HG03439 (cell line): ENCODE data around the gene KLHL15.
"Not testable (repeated sequence)": the region's sequence is repeated elsewhere in the genome, so short reads cannot be mapped to it uniquely, and the experiment has no call there.

Experiments used
- ATAC-seq: cut with Tn5 transposase; IDR thresholded peaks from one replicate; pipeline ENCODE4 v1.9.1; 2021; ENCODE audit warnings: mild to moderate bottlenecking, moderate library complexity; ENCODE audit not compliant: unreplicated experiment

KLHL15 gene

DNA sequence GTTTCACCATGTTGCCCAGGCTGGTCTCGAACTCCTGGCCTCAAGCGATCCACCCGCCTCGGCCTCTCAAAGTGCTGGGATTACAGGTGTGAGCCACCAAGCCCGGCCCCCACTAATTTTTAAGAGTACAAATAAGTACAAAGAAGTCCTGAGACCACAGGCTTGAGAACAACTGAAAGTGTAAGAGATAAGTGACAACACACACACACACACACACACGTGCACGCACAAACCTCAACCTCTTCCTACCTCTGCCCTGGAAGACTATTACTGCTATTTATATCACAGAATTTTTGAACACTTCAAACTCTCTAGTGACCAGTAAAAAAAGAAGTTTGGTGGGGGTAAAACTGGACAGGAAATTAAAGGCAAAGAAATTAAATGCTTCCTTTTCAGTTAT lies 7.5 kb downstream of the KLHL15 start:
- no peak for ATAC-seq

DNA sequence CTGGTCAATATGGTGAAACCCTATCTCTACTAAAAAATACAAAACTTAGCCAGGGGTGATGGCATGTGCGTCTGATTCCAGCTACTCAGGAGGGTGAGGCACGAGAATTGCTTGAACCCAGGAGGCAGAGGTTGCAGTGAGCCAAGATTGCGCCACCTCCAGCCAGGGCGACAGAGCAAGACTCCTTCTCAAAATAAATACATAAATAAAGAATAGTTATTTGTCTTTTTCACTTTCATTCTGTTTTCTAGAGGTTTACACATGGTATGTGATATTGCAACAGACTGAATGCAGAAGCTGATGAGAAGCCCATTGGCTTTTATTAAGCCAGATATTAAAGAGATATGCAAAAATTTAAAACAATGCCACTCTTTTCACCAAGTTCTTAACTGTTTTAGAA lies 8.2 kb downstream of the KLHL15 start:
- no peak for ATAC-seq

DNA sequence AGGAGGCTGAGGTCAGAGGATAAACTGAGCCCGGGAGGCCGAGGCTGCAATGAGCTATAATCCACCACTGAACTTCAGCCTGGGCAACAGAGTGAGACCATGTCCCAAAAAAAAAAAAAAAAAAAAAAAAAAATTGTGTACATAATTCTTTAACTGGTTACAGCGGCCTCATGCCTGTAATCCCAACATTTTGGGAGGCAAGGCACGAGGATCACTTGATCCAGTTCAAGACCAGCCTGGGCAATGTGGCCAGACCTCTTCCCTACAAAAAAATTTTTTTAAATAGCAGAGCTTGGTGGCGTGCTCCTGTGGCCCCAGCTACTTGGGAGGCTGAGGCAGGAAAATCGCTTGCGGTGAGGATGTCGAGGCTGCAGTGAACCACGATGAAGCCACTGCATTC lies 9.3 kb downstream of the KLHL15 start:
- ATAC-seq, result no peak

DNA sequence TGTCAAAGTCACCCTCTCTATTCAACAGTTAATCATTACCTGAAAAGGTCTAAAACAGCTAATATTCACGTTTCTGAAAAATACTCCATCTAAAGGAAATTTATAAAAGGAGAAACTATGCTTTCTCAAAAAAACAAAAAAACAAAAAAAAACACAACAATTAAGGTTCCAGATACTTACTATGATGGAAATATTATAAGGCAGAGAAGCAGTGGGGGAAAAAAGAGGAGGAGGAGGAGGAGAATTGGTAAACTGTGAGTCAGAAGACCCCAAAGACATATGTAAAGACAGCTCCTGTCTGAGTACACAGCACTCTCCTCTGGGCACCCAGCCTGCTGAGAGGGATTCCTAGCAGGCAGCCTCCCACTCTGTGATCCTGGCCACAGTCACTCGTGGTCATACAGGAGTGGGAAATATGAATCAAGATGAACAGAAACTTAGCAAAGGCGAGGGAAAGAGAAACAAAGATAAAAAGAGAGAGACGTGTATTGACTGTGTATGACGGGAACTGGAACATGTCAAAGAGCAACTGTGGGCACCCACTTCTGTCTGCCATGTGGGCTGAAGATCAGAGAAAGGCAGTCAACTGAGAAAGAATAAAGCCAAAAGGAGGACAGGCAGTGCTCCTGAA lies 12.5 kb downstream of the KLHL15 start:
- ATAC-seq, result peak; percentile 74

DNA sequence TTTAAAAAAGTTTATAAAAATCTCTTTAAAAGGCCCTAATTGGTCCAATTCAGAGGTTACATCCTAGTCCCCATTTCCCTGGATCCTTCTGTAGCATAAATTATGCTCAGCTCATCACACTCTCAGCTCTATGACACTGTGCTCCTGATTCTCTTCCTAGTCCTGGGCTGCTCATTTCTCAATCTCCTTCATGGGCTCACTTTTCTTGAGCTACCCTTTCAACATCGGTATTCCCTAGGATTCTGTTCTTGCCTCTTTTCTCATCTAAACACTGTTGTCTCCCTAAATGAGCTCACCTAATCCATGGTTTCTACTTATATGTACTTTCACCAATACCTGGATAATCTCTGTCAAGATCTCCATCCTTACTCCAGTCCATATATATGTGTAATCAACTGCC lies 14.7 kb downstream of the KLHL15 start:
- ATAC-seq, result no peak

DNA sequence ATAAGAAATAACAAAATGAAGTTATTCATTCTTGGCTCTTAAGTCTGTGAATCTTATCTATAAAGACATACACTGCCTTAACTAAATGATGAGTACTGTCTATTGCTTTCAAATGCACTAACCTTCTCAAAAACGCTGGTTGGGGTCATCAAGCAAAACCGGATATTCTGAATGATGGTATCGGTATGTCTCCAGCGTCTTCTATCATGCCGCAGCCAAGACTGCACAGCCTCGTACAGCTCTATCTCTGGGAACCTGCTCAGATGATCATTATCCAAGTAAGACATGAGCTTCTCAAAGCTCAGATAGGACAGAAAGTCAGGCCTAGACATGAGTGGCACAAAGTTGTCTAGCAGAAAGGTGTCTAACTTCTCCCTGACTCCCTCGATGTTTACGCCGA lies 21.1 kb downstream of the KLHL15 start:
- no peak for ATAC-seq

DNA sequence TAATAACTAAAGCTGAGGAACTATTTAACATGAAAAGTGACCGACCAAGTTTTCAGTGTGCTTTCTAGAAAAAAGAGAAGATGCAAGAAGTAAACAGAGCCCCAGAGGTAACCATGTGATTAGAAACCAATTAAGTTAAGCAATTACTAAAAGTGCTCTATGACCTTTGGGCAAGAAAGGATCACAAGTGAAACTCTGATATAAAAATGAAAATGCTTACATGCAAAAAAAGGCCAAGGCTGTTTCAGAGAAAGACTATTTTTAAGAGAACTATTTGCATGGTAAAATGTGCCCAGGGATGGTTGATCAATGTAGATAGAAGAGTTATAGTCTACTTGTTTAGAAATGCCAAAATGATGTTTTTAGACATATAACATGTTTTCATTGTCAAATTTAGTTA lies 22.0 kb downstream of the KLHL15 start:
- ATAC-seq, result no peak

DNA sequence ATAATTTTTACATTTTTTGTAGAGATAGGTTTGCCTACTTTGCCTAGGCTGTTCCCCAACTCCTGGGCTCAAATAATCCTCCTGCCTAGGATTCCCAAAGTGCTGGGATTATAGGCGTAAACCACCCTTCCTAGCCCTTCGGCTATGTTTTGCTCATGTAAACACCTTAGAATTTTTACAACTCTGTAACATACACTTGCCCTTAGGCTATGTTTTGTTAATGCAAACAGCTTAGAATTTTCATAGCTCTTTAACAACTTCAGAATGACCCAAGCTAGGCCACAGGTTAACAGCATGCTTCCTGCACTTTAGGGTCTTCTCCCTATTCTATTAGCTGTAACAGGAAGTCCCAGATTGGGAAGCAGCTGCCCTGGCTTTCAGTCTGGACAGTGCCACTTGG lies 24.2 kb downstream of the KLHL15 start:
- no peak for ATAC-seq

DNA sequence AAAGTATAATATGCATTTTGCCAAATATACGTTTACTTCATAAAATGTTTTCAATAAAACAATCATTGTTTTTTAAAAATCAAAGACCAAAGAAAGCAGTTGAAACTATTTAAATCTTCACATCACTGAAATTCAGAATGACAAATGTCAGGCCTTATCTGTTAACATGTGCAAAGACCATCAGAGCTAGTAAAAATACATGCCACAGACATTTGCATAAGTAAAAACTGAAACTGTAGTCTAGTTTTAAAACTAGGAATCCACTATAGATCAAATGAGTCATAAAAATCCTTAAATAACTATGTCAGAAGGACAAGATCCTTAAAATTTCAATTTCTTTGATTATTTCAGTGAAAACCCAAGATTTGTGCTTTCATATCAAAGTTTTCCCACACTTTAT lies 24.8 kb downstream of the KLHL15 start:
- ATAC-seq, result no peak

DNA sequence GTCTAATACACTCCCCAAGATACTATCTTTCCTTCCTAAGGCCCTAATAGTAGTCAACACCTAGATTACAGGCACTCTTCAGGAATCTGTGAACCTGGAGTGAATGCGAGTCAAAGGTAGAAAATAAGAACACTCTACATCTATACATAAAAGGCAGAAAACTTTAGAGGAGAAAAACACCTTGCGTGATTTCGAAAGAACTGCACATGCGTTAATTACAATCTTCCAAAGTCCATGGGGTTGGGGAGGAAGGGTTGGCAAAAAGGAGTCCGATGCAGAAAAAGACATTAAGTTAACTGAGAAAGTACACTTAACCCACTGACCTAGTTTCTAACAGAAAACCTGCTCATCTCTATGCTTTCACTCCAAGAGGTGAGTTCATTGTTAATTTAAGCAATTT lies 27.3 kb downstream of the KLHL15 start:
- no peak for ATAC-seq

DNA sequence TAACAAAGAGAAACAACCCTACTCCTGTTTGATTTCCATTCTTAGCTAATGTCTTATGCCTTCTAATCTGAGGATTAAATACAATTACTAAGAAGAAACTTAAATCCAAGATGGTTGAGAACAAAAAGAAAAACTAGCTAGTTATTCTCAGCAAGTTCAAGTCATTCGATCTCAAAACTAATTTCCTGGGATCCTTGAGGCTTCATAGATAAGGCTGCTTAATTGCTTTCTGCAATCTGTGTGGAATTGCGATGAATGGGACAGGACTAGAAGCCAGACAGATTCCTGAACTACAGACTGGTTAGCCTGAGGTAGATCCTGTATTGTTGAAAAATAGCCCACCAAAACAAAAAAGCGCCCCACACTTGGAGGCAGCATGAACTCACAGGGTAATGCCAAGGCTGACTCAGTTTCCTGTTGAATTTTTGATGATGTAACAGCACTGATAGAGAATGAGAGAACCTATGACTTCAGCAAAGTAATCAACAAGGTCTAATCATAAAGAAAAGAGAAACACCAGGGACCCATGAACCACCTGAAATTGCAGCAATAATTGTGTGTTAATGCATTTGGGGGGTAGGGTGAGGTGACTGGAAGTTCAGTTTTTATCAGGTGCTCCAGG lies 33.9 kb downstream of the KLHL15 start:
- no peak for ATAC-seq

DNA sequence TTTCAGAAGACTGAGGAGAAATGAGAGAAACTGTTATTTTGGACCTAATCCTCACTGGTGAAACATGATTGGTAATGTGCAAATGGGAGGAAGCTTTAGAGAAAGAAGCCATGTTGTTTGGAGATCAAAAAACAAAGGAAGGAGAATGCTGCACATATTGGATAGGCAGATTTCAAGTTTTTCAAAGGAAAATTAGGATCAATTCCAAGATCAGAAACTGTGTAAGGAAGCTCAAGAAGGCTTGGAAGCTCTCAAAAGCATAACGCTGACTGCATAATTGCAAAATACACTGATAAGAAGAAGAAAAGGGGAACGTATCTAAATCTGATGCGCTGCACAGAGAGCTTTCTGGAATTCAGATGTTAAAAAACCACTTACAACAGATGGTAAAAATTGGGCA lies 34.6 kb downstream of the KLHL15 start:
- ATAC-seq, result no peak

DNA sequence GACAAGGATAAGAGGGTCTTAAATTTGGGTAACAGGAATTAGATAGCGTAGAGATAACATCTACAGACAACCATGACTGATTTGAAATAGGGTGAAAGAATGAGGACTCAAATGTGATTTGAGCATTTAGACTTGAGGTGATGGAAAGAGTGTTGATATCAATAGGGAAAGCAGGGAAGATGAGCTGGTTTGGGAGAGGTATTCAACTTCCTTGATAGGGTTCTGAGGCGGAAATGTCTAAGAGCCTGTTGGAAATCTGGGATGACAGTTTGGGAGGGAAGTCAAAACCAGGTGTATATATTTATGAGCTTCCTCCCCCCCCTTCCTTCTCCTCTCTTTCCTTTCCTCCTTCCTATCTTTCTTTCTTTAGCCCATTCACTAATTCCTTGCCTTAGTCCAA lies 36.5 kb downstream of the KLHL15 start:
- ATAC-seq, result no peak

DNA sequence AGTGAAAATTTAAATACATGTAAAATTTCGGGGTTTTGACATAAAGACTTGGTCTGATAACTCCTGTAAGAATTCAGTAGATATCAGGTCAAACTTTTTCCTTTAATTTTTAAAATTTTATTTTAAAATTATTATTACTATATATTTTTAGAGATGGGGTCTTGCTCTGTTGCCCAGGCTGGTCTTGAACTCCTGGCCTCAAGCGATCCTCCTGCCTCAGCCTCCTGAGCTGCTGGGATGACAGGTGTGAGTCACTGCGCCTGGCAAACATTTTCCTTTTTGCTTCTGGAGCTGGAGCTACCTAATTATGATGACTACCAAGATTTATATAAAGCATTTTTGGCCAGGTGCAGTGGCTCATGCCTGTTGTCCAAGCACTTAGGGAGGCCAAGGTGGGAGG lies 37.3 kb downstream of the KLHL15 start:
- ATAC-seq, result no peak

DNA sequence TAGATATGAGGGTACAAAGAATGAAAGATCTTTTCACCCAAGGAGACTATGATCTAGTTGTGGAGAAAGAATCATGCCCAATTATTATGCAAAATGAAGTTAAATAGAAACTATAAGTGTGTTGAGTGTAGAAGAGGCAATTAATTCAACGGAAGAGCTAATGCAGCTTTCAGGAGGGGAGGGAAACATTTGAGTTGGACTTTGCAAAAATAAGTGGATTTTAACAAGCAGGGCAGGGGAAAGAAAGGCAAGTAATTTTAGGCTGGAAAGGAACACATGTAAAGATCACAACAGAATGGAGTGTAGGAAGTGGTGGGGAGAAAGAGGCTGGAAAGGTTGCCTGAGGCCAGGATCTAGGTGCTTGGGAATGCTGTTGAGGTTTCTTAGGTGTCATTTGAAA lies 44.1 kb downstream of the KLHL15 start:
- no peak for ATAC-seq

DNA sequence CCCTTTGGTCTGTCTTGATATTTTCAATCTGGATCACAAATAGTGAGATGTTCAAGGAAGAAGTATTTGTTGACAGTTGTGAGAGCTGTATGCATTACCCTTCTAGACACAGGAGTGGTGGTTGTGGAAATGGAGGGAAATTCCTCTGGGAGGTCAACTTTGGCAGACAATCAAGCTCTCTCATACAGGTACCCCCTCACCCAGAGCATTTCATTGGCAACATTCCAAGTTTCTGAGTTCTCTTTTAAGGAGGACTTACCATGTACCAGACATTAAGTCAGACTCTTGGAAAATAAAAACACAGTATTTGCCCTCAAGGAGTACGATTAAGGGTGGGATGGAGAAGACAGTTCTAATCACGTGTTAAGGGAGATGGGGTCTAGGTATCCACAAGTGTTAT lies 45.3 kb downstream of the KLHL15 start:
- ATAC-seq, result no peak

DNA sequence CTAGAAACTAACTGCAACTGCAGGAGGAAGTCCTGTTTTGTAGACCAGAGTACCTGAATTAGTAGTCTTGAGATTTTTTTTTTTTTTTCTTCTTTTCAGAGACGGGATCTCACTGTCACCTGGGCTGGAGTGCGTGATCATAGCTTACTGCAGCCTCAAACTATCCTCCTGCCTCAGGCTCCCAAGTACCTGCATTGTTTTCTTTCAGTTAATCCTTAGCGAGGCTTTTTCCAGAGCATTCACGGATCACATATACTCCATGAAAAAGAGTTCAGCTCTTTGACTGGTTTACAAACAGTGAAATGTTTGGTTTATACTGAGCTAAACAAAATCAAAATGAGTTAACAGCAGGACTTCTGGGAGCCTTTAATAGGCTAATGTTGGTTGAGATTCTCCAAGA lies 45.8 kb downstream of the KLHL15 start:
- no peak for ATAC-seq

DNA sequence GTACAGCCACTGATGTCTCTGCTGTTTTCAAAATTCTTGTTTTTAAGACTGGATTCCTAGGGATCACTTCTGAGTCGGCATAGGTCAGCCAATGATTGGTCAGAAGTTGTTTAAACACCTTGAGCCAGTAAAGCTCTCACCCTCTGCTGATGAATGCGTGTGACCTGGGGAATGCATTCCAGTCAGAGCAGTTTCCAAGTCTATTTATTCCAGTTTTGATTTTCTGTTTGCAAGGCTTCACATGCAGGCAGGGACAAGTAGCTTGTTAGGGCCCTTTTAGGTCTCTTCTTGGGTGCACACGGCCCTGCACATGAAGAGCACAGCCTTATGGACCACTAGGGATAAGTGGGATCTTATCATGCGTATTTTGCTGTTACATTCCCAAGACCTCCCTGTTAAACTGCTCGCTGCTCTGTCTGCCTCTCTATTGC lies 47.0 kb downstream of the KLHL15 start:
- ATAC-seq, result no peak

DNA sequence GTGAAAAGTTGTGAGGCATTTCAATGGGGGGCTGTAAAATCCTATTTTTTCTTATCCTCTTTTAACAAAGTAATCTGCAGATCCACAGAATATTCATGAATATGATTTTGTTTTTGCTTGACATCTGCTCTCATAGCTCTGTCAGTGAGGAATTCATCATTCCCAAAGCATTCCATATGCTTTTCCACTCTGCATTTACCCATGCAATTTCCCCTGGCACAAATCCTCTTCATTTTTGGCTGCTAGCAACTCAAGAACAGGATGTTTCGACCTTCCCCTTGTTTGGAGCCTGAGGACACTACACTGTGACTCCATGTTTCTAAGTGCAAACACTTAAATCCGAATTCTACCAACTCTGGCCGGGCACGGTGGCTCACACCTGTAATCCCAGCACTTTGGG lies 48.5 kb downstream of the KLHL15 start:
- no peak for ATAC-seq

DNA sequence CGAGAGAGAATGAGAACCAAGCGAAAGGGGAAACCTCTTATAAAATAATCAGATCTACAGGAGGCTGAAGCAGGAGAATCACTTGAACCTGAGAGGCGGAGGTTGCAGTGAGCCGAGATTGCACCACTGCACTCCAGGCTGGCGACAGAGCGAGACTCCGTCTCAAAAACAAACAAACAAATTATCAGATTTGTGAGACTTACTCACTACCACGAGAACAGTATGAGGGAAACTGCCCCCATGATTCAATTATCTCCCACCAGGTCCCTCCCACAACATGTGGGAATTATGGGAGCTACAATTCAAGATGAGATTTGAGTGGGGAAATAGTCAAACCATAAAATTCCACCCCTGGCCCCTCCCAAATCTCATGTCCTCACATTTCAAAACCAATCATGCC lies 61.4 kb downstream of the KLHL15 start:
- ATAC-seq, result not testable (repeated sequence)

DNA sequence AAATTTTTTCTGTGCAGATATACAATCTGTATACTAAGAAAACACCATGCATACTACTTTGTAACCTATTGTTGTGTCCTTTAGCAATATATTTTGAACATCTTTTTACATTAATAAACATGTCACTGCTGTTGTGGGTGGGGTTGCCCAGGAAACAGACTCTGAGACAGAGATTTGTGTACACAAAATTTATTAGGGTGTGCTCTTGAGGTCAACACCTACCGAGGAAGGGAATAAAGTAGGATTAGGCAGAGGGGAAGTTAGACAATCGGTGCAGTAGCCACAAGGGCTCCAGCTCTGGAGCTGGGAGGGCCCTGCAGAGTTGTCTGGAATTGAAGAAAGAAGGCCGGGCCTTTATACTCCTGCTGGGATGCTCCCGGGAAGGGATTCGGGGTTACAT lies 62.8 kb downstream of the KLHL15 start:
- no peak for ATAC-seq

DNA sequence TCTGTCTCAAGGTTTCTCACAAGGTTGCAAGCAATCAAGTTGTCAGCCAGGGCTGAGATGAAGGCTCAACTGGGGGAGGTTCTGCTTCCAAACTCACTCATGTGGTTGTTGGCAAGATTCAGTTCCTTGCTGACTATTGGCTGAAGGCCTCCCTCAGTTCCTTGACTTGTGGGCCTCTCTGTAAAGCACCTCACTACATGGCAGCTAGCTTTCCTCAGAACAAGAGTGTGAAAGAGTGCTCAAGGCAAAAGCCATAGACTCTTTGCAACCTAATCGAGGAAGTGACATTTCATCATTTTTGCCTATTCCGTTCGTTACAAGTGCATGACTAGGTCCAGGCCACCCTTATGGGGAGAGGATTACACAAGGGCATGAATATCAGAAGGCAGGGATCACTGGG lies 67.2 kb downstream of the KLHL15 start:
- no peak for ATAC-seq

DNA sequence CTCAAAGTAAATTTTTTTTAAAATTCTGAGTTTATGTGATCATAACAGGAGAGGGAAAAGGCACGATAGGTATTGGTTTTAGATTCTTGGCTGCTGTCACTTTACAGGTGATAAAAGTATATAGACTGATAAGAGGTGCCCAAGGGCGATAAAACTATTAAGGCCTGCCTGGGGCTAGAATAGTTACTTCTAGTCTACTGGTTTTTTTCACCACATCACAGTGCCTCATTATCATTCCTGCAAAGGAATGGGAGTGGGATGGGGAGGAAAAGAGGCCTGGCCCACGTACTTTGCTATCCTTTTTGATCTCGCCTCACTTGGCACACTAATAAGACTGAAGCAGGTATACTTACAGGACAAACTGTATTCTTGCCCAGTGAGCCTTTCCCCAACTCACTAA lies 72.6 kb downstream of the KLHL15 start:
- ATAC-seq, result no peak
